K562 (cell line): ENCODE data around the gene AGFG2.

ENCODE experiments used
- FOS ChIP-seq: IDR thresholded peaks from 3 replicates; pipeline ENCODE4 v1.6.1; 2011; ENCODE audit not compliant: insufficient read length; ENCODE audit errors: extremely low read depth
- TF ChIP-seq, protein P1 (sequence below): fragments of 250-450 bp; sonication (Bioruptor Pico); IDR thresholded peaks from 2 replicates; pipeline ENCODE4 v1.5.0; 2022; ENCODE audit warnings: mild to moderate bottlenecking
- TF ChIP-seq, protein P2 (sequence below): fragments of 450-650 bp; IDR thresholded peaks from 2 replicates; pipeline ENCODE4 v1.6.1; 2016; ENCODE audit warnings: missing biosample characterization, missing genetic modification characterization

DNA sequence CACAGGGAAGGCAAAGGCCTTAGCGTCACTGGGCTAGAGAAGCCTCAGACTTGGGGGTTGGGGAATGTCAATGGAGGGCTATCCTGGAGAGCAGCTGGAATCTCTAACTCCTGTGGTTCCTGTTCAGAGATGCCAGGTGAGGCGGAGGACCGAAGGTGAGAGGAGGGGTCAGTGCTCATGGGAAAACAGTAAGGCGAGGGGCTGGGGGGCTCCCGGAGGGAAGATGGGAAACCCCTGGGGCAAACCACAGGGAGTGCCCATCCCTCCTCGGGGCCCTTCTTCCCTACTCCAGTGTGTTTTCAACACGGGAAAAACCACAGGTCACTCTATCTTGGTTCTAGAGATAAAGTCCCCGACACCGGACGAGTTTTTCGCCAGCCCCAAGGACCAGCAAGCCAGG is 43.6 kb downstream of the AGFG2 start:
- no peak for TF ChIP-seq FOS
- TF ChIP-seq, protein P1, sequence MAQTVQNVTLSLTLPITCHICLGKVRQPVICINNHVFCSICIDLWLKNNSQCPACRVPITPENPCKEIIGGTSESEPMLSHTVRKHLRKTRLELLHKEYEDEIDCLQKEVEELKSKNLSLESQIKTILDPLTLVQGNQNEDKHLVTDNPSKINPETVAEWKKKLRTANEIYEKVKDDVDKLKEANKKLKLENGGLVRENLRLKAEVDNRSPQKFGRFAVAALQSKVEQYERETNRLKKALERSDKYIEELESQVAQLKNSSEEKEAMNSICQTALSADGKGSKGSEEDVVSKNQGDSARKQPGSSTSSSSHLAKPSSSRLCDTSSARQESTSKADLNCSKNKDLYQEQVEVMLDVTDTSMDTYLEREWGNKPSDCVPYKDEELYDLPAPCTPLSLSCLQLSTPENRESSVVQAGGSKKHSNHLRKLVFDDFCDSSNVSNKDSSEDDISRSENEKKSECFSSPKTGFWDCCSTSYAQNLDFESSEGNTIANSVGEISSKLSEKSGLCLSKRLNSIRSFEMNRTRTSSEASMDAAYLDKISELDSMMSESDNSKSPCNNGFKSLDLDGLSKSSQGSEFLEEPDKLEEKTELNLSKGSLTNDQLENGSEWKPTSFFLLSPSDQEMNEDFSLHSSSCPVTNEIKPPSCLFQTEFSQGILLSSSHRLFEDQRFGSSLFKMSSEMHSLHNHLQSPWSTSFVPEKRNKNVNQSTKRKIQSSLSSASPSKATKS (CRISPR knock-in tag), result no peak
- TF ChIP-seq, protein P2, sequence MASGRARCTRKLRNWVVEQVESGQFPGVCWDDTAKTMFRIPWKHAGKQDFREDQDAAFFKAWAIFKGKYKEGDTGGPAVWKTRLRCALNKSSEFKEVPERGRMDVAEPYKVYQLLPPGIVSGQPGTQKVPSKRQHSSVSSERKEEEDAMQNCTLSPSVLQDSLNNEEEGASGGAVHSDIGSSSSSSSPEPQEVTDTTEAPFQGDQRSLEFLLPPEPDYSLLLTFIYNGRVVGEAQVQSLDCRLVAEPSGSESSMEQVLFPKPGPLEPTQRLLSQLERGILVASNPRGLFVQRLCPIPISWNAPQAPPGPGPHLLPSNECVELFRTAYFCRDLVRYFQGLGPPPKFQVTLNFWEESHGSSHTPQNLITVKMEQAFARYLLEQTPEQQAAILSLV (tag), result no peak
